Measurements from ENCODE around the gene RNF13.
"Not testable (repeated sequence)": the region's sequence is repeated elsewhere in the genome, so short reads cannot be mapped to it uniquely, and the experiment has no call there.

The RNF13 gene

GRCh38 chr3:149801195-149801594 is 11.8 kb upstream of the RNF13 start:
- DNase-seq (ENCODE audit: low spot score): no peak

- no peak for DNase-seq (ENCODE audit: low spot score)
These were observed 11.4 kb upstream of the RNF13 start for GRCh38 chr3:149801639-149802038.

GRCh38 chr3:149806171-149806778 is 6.7 kb upstream of the RNF13 start:
- DNase-seq (ENCODE audit: low spot score): no peak

GRCh38 chr3:149808209-149808829 is 4.7 kb upstream of the RNF13 start:
- peak; percentile 77 for DNase-seq (ENCODE audit: low spot score)

GRCh38 chr3:149809699-149810098 is 3.3 kb upstream of the RNF13 start:
- no peak for DNase-seq (ENCODE audit: low spot score)

GRCh38 chr3:149810846-149811245 is 2.2 kb upstream of the RNF13 start:
- no peak for DNase-seq (ENCODE audit: low spot score)

GRCh38 chr3:149812165-149812605 is 830 bp upstream of the RNF13 start:
- DNase-seq (ENCODE audit: low spot score): no peak

GRCh38 chr3:149813367-149814281 is 609 bp downstream of the RNF13 start:
- peak; percentile 64 for DNase-seq (ENCODE audit: low spot score)

- DNase-seq (ENCODE audit: low spot score): no peak
These were observed 2.3 kb downstream of the RNF13 start for GRCh38 chr3:149815321-149815720.

GRCh38 chr3:149815728-149816127 is 2.7 kb downstream of the RNF13 start:
- no peak for DNase-seq (ENCODE audit: low spot score)

- DNase-seq (ENCODE audit: low spot score): no peak
These were observed 3.3 kb downstream of the RNF13 start for GRCh38 chr3:149816311-149816710.

GRCh38 chr3:149816986-149817385 is 4.0 kb downstream of the RNF13 start:
- DNase-seq (ENCODE audit: low spot score): peak; percentile 72

GRCh38 chr3:149819432-149819831 is 6.4 kb downstream of the RNF13 start:
- no peak for DNase-seq (ENCODE audit: low spot score)

GRCh38 chr3:149820183-149820582 is 7.2 kb downstream of the RNF13 start:
- no peak for DNase-seq (ENCODE audit: low spot score)

GRCh38 chr3:149826636-149827035 is 13.6 kb downstream of the RNF13 start:
- no peak for DNase-seq (ENCODE audit: low spot score)

- DNase-seq (ENCODE audit: low spot score): no peak
These were observed 15.4 kb downstream of the RNF13 start for GRCh38 chr3:149828390-149828789.

- DNase-seq (ENCODE audit: low spot score): not testable (repeated sequence)
These were observed 16.6 kb downstream of the RNF13 start for GRCh38 chr3:149829631-149830030.

GRCh38 chr3:149830902-149831301 is 17.9 kb downstream of the RNF13 start:
- DNase-seq (ENCODE audit: low spot score): no peak

- DNase-seq (ENCODE audit: low spot score): no peak
These were observed 18.3 kb downstream of the RNF13 start for GRCh38 chr3:149831321-149831720.

- DNase-seq (ENCODE audit: low spot score): no peak
These were observed 19.1 kb downstream of the RNF13 start for GRCh38 chr3:149832086-149832485.

GRCh38 chr3:149833241-149833640 is 20.2 kb downstream of the RNF13 start:
- no peak for DNase-seq (ENCODE audit: low spot score)

GRCh38 chr3:149838491-149838890 is 25.5 kb downstream of the RNF13 start:
- not testable (repeated sequence) for DNase-seq (ENCODE audit: low spot score)

GRCh38 chr3:149839469-149839868 is 26.5 kb downstream of the RNF13 start:
- not testable (repeated sequence) for DNase-seq (ENCODE audit: low spot score)

Data from COLO829 (cell line).